Activated CD8-positive, alpha-beta T cell treated with anti-CD3 and anti-CD28 coated beads, Interleukin-2, amount 10 ng/mL, durations not matched to agents 7 days and 5 days (primary cell): Measurements from ENCODE around the gene ANKRD65. TPM values are rescaled to one million over a fixed set of nuclear protein-coding genes. Genes with fewer than 3 reads are reported as not detected.

ENCODE experiments used
- ATAC-seq: fragments of 150-1000 bp; cut with Tn5 transposase; one replicate; pipeline ENCODE4 v1.10.0; 2021; ENCODE audit warnings: moderate library complexity
- CTCF ChIA-PET: fragments of 350-600 bp; sonication (Branson Sonifier 250); formaldehyde crosslinking; loops from one replicate; lab custom pipeline; 2021; ENCODE audit warnings: antibody characterized with exemption; lab: Charles Lee
- POLR2A ChIA-PET: fragments of 350-600 bp; sonication (Branson Sonifier 250); formaldehyde crosslinking; loops from one replicate; lab custom pipeline; 2021; ENCODE audit warnings: antibody characterized with exemption; lab: Charles Lee
- DNase-seq: peaks from one replicate; pipeline ENCODE4 v3.0.0-alpha.2; 2020
- H3K27ac Mint-ChIP-seq: one replicate; pipeline ENCODE4 v1.8.0; 2021; ENCODE audit warnings: mild to moderate bottlenecking, mixed read lengths
- H3K27me3 Mint-ChIP-seq: one replicate; pipeline ENCODE4 v1.8.0; 2021; ENCODE audit warnings: low read depth, mixed read lengths
- H3K36me3 Mint-ChIP-seq: one replicate; pipeline ENCODE4 v1.8.0; 2021; ENCODE audit warnings: low read depth, mixed read lengths
- H3K4me1 Mint-ChIP-seq: one replicate; pipeline ENCODE4 v1.8.0; 2021; ENCODE audit warnings: low read depth, mixed read lengths
- H3K4me3 Mint-ChIP-seq: one replicate; pipeline ENCODE4 v1.8.0; 2021; ENCODE audit warnings: mild to moderate bottlenecking, mixed read lengths
- H3K9me3 Mint-ChIP-seq: one replicate; pipeline ENCODE4 v1.8.0; 2022; ENCODE audit warnings: mixed read lengths; ENCODE audit not compliant: insufficient read depth
- total RNA-seq, 2 experiments: library from RNA; stranded (reverse); gene quantifications; one replicate each; pipeline ENCODE4 v1.2.3, GENCODE V29; 2021

Gene ANKRD65
- total RNA-seq, 2 experiments from 2014 or later, result not detected

- H3K4me3 Mint-ChIP-seq, result no peak overlapping the region
- H3K27me3 Mint-ChIP-seq, result peaks cover 8% of the 10 kb centered on the region
- peaks cover 10% of the 10 kb centered on the region for H3K4me1 Mint-ChIP-seq
- H3K9me3 Mint-ChIP-seq, result no peaks in the 10 kb centered on the region
- DNase-seq (no peak), ATAC-seq (no peak)
- ChIA-PET CTCF (interaction anchor here (1.9 to 3.0 kb wide), 3 partner anchors 8 to 33 kb away, joined by 6 to 18 read pairs (median 9); partner anchors contain the start of gene MRPL20), POLR2A (no interaction called here)
- H3K27ac Mint-ChIP-seq, result no peak overlapping the region
- no peaks in the 10 kb centered on the region for H3K36me3 Mint-ChIP-seq
Observed at GRCh38 chr1:1439546-1440261, 18.6 kb upstream of the ANKRD65 start.

- no peak overlapping the region for H3K27ac Mint-ChIP-seq
- peaks cover 8% of the 10 kb centered on the region for H3K27me3 Mint-ChIP-seq
- no peak overlapping the region for H3K4me3 Mint-ChIP-seq
- ATAC-seq, result no peak
- ChIA-PET POLR2A (no interaction called here), CTCF (no interaction called here)
- H3K36me3 Mint-ChIP-seq, result no peaks in the 10 kb centered on the region
- H3K4me1 Mint-ChIP-seq, result peaks cover 12% of the 10 kb centered on the region
- no peak for DNase-seq
- H3K9me3 Mint-ChIP-seq, result no peaks in the 10 kb centered on the region
Observed at GRCh38 chr1:1438531-1439381, 17.7 kb upstream of the ANKRD65 start.

DNA sequence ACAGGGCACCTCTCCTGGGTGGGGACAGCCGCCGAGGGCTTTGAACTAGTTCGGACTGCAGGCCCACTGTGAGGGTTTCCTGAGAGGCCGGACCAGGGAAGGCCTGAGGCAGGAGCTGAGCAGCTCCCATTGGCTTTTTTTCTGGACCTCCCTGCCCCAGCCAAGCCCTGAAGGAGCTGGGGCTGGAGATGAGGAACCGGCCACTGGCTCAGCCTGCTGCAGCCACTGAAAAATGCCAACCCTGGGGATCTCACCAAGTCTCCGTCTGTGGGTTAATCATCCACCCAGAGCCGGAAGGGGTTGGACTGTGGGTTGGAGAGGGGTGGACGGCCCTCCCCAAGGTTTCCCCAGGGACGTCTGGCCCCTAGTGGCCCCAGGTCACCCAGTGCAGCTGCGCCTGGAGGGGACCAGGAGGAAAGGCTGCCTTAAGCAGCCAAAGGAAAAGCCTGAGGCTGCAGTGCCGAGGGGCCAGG, 16.9 kb upstream of the ANKRD65 start:
- no peak overlapping the region for H3K27ac Mint-ChIP-seq
- H3K4me3 Mint-ChIP-seq, result no peak overlapping the region
- ChIA-PET CTCF (interaction anchor here (1.1 to 1.5 kb wide), 2 partner anchors 8 to 66 kb away, joined by 3 to 4 read pairs; no protein-coding TSS in a partner anchor), POLR2A (no interaction called here)
- peaks cover 12% of the 10 kb centered on the region for H3K4me1 Mint-ChIP-seq
- DNase-seq, result no peak
- ATAC-seq, result no peak
- peaks cover 8% of the 10 kb centered on the region for H3K27me3 Mint-ChIP-seq
- no peaks in the 10 kb centered on the region for H3K9me3 Mint-ChIP-seq
- H3K36me3 Mint-ChIP-seq, result no peaks in the 10 kb centered on the region

GRCh38 chr1:1437033-1437903, 16.2 kb upstream of the ANKRD65 start:
- CTCF ChIA-PET, result interaction anchor here (1.1 to 1.5 kb wide), 2 partner anchors 9 to 66 kb away, joined by 3 to 4 read pairs; no protein-coding TSS in a partner anchor
- ATAC-seq, result no peak

DNA sequence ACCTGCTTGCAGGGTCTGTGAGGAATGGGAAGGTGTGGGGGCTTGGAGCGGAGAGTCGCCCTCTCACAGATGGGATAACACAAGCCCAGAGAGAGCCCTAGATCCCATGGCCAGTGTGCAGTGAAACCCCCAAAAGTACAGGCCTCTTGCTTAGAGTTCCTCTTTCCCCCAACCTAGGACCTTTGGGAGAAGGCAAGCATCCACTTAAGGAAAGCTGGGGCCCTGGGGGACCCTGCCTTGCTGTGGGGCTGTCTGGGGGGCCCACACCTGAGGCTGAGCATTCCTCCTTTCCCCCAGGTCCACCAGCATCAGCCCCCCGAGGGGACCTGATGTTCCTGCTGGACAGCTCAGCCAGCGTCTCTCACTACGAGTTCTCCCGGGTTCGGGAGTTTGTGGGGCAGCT, 15.6 kb upstream of the ANKRD65 start:
- ChIA-PET POLR2A (no interaction called here), CTCF (interaction anchor here (1.5 kb wide), 1 partner anchor 65 kb away, joined by 4 read pairs; no protein-coding TSS in a partner anchor)

More at GRCh38 chr1:1437033-1437903, 16.2 kb upstream of the ANKRD65 start:
- H3K36me3 Mint-ChIP-seq, result no peaks in the 10 kb centered on the region
- no peak overlapping the region for H3K27ac Mint-ChIP-seq
- H3K4me1 Mint-ChIP-seq, result peaks cover 12% of the 10 kb centered on the region
- POLR2A ChIA-PET, result no interaction called here
- no peaks in the 10 kb centered on the region for H3K9me3 Mint-ChIP-seq
- no peak for DNase-seq
- H3K27me3 Mint-ChIP-seq, result peaks cover 8% of the 10 kb centered on the region
- no peak overlapping the region for H3K4me3 Mint-ChIP-seq

DNA sequence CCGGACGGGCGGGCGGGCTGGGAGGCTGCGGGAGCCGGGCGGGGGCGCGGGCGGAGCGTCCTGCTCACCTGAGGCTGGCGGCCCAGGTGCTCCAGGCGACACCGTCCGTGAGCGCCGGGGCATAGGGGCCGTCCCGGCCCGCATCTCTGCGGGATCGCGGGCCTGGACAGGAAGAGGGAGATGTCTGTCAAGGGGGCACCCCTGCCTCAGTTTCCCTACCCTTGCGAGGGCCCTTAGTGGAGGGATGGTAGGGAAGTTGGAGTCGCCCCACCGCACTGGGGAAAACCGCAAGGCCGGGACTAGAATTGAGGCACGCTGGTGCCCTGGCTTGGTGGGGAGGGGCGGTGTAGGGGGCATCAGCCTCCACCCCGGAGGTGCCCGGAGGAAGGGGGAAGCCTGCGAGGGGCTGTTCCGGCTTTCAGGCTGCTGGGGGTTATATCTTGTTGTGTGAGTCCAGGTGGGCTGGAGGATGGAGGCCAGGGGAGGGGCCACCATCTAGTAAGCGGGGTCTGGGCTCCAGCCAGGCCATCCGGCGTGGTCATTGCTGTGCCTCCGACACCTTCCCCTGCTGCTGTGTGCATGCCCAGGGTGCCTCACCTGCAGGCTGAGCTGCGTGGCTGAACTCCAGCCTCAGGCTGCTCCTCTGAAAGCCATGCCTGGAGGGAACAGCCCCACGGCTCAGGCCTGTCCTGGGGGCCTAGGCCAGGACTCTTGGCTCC, 15.0 kb upstream of the ANKRD65 start:
- no peaks in the 10 kb centered on the region for H3K9me3 Mint-ChIP-seq
- H3K27ac Mint-ChIP-seq, result no peak overlapping the region
- DNase-seq, result no peak
- H3K4me3 Mint-ChIP-seq, result peak overlapping the region; percentile 52
- CTCF ChIA-PET, result interaction anchor here (1.5 kb wide), 1 partner anchor 65 kb away, joined by 4 read pairs; no protein-coding TSS in a partner anchor
- H3K4me1 Mint-ChIP-seq, result peaks cover 12% of the 10 kb centered on the region
- no peaks in the 10 kb centered on the region for H3K36me3 Mint-ChIP-seq
- POLR2A ChIA-PET, result no interaction called here
- no peak for ATAC-seq
- H3K27me3 Mint-ChIP-seq, result peaks cover 8% of the 10 kb centered on the region

More for the DNA sequence above, 15.6 kb upstream of the ANKRD65 start:
- peak overlapping the region; percentile 52 for H3K4me3 Mint-ChIP-seq
- no peak for DNase-seq
- H3K4me1 Mint-ChIP-seq, result peaks cover 12% of the 10 kb centered on the region
- no peak overlapping the region for H3K27ac Mint-ChIP-seq
- peaks cover 8% of the 10 kb centered on the region for H3K27me3 Mint-ChIP-seq
- H3K9me3 Mint-ChIP-seq, result no peaks in the 10 kb centered on the region
- ATAC-seq, result no peak
- no peaks in the 10 kb centered on the region for H3K36me3 Mint-ChIP-seq

DNA sequence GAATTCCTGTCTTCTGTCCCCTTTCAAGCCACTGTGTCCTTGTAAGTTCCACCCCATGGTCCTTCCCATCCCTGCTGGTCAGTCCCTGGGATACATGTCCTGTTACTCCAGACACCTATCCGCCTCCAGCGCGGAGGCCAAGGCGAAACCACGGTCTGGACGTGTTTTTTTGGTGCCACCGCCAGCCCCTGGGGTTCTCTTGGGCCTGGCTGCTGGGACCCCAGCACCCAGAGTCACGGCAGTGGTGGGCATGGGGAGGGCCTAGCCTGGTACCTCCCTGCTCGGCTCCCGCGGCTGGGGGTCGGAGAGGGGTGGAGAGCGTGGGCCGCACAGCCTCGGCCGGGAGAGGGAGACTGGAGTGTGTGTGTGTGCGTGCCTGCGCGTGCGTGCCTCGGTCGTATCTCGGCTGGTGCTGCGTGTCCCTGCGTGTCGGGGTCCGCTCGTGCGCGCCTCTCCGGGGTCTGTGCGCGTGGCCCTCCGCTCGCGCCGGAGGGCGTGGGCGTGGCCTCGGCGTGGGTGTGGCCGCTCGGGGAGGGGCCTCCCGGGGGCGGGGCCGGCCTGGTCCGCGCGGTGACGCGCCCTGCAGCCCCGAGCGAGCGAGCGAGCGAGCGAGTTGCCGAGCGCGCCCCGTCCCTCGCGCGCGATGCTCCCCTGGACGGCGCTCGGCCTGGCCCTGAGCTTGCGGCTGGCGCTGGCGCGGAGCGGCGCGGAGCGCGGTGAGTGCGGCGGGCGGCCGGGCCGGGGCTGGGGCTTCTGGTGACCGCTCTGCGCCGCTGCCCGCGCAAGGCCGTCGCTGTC, 14.2 kb upstream of the ANKRD65 start, which contains the start of gene VWA1:
TSS of gene VWA1 (plus strand) at position 585 of the 798 bp plus-strand sequence. CDS start at position 644, 59 bp downstream.
- ChIA-PET CTCF (no interaction called here), POLR2A (no interaction called here)
- Mint-ChIP-seq H3K27ac (no peak within 1 kb of the TSS), H3K27me3 (peaks cover 8% of the 10 kb centered on the region), H3K9me3 (no peaks in the 10 kb centered on the region), H3K36me3 (no peaks in the 10 kb centered on the region), H3K4me1 (peaks cover 9% of the 10 kb centered on the region), H3K4me3 (peak within 1 kb of the TSS; percentile 52)
- ATAC-seq (peak; percentile 85), DNase-seq (peak; percentile 73)

GRCh38 chr1:1434824-1435105, 13.7 kb upstream of the ANKRD65 start:
- CTCF ChIA-PET, result no interaction called here
- no peak for ATAC-seq
- Mint-ChIP-seq H3K4me3 (peak overlapping the region; percentile 8), H3K36me3 (no peaks in the 10 kb centered on the region), H3K27me3 (peaks cover 8% of the 10 kb centered on the region), H3K4me1 (peaks cover 9% of the 10 kb centered on the region), H3K27ac (no peak overlapping the region), H3K9me3 (no peaks in the 10 kb centered on the region)
- no peak for DNase-seq
- POLR2A ChIA-PET, result no interaction called here

DNA sequence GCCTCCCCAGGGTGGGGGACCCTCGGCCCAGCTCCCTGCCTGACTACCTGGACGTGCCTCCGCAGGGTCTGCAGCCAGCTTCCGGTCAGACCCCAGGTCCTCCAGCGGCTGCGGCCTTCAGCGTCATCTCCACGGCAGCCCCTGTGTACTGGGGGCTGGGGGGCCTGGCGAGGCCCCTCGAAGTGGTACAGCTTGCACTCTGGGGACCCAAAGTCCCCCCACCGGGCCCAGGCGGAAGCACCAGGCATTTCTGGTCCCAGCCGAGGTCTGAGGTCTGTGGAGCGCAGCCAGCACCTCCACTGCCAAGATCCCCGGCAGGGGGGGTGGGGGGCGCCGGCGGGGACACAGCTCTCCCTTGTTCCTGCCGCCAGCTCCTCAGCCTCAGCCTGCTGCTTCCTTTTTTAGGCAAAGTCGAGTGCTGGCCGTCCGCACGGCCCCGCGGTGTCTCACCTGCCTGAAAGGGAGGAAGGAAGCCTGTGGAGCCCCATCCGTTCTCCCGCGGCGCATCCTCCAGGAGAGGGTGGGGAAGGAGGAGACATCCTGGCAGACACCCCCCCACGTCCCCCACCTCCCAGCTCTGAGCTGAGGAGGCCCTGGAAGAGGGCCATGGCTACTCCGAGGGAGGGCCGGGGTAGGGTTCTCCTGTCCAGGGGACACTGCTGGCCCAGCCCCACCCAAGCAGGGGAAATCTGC, 13.2 kb upstream of the ANKRD65 start:
- Mint-ChIP-seq H3K4me3 (no peak overlapping the region), H3K27ac (no peak overlapping the region), H3K4me1 (peaks cover 9% of the 10 kb centered on the region), H3K27me3 (peaks cover 12% of the 10 kb centered on the region), H3K9me3 (no peaks in the 10 kb centered on the region), H3K36me3 (no peaks in the 10 kb centered on the region)
- CTCF ChIA-PET, result no interaction called here
- no peak for ATAC-seq
- no peak for DNase-seq
- POLR2A ChIA-PET, result interaction anchor here (0.7 kb wide), 2 partner anchors 14 to 108 kb away, joined by 3 read pairs; partner anchors contain the start of gene ANKRD65

GRCh38 chr1:1433804-1434130, 12.7 kb upstream of the ANKRD65 start:
- ATAC-seq, result peak; percentile 11
- ChIA-PET POLR2A (interaction anchor here (0.7 kb wide), 2 partner anchors 13 to 107 kb away, joined by 3 read pairs; partner anchors contain the start of gene ANKRD65), CTCF (no interaction called here)
- Mint-ChIP-seq H3K9me3 (no peaks in the 10 kb centered on the region), H3K4me3 (no peak overlapping the region), H3K27me3 (peaks cover 12% of the 10 kb centered on the region), H3K4me1 (peaks cover 9% of the 10 kb centered on the region), H3K36me3 (no peaks in the 10 kb centered on the region), H3K27ac (no peak overlapping the region)
- no peak for DNase-seq
